BE2C (cell line): ENCODE data around the gene CKM.

Experiments
- DNase-seq: peaks from one replicate; pipeline ENCODE4 v3.0.0-alpha.2; 2020
- H3K27me3 ChIP-seq: fragments of 250-450 bp; sonication (Bioruptor Pico); 2 replicates; pipeline ENCODE4 v1.5.1; 2020; ENCODE audit warnings: mild to moderate bottlenecking
- H3K36me3 ChIP-seq: fragments of 250-450 bp; sonication (Bioruptor Pico); 2 replicates; pipeline ENCODE4 v1.5.1; 2020; ENCODE audit warnings: mild to moderate bottlenecking
- H3K4me1 ChIP-seq: fragments of 250-450 bp; sonication (Bioruptor Pico); 2 replicates; pipeline ENCODE4 v1.5.1; 2020
- H3K4me3 ChIP-seq: 2 replicates; pipeline ENCODE4 v1.5.1; 2011; ENCODE audit warnings: low read depth, low read length
- H3K9me3 ChIP-seq: fragments of 250-450 bp; sonication (Bioruptor Pico); 2 replicates; pipeline ENCODE4 v1.5.1; 2020
- TF ChIP-seq, protein P1 (sequence below): IDR thresholded peaks from 2 replicates; pipeline ENCODE4 v1.5.1; 2012; ENCODE audit warnings: mild to moderate bottlenecking, low read depth, low read length

The CKM gene

DNA sequence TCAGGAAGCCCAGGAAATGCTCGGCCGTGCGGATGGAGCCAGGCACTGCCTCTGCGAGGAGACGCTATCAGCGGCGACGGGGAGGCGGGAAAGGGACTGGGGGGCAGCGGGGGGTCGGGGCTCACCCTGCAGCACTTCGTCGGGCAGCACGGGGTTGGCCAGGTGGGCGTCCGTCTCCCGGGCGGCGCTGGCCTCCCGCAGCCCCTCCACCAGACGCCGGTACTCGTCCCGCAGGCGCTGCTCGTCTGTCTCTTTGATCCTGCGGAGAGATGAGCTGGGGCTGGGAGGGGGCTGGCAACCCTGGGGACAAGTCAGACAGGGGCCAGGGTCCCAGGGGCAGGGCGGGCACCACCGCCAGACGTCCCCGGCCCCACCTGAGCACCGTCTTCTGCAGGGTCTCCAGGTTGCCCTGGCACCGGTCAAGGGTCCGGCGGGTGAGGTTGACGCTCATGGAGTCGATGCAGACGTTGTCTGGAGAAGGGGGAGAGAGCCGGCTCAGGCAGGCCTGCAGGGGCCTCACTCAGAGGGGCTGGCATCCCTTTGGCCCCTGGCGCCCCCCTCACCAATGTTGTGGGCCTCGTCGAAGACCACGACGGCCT, 41.3 kb upstream of the CKM start:
- H3K9me3 ChIP-seq = no peaks in the 10 kb centered on the region
- no peak for DNase-seq
- no peaks in the 10 kb centered on the region for H3K27me3 ChIP-seq
- TF ChIP-seq, protein P1, sequence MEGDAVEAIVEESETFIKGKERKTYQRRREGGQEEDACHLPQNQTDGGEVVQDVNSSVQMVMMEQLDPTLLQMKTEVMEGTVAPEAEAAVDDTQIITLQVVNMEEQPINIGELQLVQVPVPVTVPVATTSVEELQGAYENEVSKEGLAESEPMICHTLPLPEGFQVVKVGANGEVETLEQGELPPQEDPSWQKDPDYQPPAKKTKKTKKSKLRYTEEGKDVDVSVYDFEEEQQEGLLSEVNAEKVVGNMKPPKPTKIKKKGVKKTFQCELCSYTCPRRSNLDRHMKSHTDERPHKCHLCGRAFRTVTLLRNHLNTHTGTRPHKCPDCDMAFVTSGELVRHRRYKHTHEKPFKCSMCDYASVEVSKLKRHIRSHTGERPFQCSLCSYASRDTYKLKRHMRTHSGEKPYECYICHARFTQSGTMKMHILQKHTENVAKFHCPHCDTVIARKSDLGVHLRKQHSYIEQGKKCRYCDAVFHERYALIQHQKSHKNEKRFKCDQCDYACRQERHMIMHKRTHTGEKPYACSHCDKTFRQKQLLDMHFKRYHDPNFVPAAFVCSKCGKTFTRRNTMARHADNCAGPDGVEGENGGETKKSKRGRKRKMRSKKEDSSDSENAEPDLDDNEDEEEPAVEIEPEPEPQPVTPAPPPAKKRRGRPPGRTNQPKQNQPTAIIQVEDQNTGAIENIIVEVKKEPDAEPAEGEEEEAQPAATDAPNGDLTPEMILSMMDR = no peak
- H3K36me3 ChIP-seq = peaks cover 10% of the 10 kb centered on the region
- H3K4me3 ChIP-seq = no peak overlapping the region
- no peaks in the 10 kb centered on the region for H3K4me1 ChIP-seq

DNA sequence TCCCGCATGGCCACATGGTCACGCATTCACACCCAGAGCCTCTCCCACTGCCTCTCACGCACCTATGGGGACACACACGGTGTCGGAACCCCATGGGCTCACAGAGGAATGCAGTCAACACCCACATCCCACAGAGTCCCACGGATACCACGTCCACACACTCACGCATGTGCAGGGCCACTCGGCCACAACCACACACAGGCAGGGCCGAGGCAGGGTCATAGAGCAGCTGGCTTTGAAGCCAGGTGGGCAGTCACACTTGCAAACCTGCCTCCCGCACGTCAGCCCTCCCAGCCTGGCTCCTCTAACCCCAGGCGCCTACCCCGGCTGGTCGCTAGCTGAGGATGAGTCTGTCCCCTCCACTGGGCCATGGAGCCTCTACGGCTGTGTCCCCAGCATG, 39.6 kb upstream of the CKM start:
- H3K4me1 ChIP-seq = no peaks in the 10 kb centered on the region
- no peak for DNase-seq
- H3K9me3 ChIP-seq = no peaks in the 10 kb centered on the region
- H3K4me3 ChIP-seq = no peak overlapping the region
- peaks cover 10% of the 10 kb centered on the region for H3K36me3 ChIP-seq
- no peaks in the 10 kb centered on the region for H3K27me3 ChIP-seq
- TF ChIP-seq, protein P1 = no peak

DNA sequence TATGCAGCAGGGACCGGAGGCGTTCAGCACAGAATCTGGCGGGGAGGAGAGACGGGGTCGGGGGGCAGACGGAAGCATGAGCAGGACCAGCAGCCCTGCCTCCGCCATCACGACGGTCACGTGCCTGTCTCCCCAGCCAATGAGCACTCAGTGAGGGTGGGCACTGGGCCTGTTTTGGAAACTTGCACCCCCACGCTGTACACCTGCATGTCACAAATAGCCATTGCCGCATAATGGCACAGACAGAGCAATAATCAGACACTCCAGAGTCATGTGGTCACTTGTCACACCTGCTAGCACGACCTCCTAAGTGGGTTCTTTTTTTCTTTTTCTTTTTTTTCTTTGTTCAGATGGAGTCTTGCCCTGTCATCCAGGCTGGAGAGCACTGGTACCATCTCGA, 38.9 kb upstream of the CKM start:
- H3K36me3 ChIP-seq = peaks cover 10% of the 10 kb centered on the region
- TF ChIP-seq, protein P1 = no peak
- DNase-seq = no peak
- H3K4me3 ChIP-seq = no peak overlapping the region
- no peaks in the 10 kb centered on the region for H3K4me1 ChIP-seq
- no peaks in the 10 kb centered on the region for H3K27me3 ChIP-seq
- no peaks in the 10 kb centered on the region; the same call in 1 of the 2 replicates for H3K9me3 ChIP-seq

DNA sequence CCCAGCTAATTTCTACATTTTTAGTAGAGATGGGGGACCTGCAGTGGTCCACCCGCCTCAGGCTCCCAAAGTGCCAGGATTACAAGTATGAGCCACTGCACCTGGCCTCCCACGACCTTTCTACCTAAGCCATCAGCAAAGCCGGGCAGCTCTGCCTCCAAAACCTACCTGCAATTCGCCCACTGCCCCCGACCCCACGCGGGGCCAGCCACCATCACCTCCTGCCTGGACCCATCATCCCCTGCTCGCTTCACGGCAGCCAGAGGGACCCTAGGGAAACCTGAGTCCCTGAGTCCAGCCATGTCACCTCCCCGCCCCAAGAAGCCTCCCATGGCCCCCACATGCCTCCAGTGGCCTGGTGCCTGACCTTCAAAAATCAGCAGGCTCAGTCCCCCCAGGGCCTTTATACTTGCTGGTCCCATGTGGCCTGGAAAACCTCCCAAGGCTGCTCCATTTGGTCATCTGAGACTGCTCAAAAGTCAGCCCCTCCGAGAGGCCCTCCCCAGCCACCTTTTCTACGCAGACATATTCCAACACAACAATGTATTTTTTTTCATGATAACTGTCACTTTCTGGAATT, 35.6 kb upstream of the CKM start:
- Histone ChIP-seq H3K9me3 (no peaks in the 10 kb centered on the region; the same call in 1 of the 2 replicates), H3K27me3 (no peaks in the 10 kb centered on the region), H3K36me3 (peaks cover 17% of the 10 kb centered on the region), H3K4me1 (no peaks in the 10 kb centered on the region), H3K4me3 (no peak overlapping the region)
- TF ChIP-seq, protein P1 = no peak
- no peak for DNase-seq

DNA sequence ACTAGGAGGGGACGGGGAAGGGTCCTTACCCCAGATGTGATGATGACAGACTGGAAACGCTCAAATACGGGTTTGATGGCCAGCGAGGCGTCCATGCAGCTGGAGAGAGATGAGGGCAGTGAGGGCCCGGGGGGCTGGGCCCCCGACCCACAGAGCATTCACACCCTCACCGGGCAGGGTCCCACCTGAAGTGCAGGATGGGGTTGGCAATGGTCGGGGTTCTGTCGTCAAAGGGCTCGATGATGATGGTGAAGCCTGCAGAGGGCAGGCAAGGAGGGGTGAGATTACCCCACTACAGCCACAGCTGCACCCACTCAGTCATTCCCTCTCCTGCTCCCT, 34.7 kb upstream of the CKM start:
- DNase-seq = no peak
- H3K9me3 ChIP-seq = no peaks in the 10 kb centered on the region; the same call in 1 of the 2 replicates
- H3K36me3 ChIP-seq = peaks cover 16% of the 10 kb centered on the region
- H3K4me3 ChIP-seq = no peak overlapping the region
- no peaks in the 10 kb centered on the region for H3K27me3 ChIP-seq
- H3K4me1 ChIP-seq = no peaks in the 10 kb centered on the region
- TF ChIP-seq, protein P1 = no peak

DNA sequence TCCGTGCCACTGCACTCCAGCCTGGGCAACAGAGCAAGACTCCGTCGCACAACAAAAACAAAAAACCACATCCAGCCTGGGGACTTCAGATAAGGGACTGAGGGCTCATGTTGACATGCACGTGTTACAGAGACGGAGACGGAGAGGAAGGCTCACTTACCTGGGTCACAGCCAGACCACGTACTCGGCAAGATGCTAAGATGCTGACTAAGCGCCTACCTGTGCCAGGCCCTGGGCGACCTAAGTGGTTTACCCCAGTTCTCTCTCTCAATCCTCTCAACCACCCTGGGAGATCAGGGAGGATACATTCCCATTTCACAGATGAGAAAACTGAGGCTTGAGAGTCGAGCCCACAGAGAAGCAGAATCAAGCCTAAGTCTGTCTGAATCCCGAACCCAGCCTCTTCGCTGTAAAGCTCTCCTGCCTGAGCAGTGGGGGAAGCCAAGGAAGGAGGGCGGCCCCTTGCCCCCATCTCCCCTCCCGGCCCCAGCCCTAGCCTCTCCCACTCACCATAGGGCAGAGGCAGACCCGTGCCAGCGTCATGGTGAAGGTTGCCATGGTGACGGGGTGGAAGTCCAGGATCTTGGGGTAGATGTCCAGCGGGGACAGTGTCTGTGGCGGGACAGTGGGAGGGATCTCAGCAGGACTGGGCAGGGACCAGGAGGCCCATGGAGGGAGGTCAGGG, 34.2 kb upstream of the CKM start:
- Histone ChIP-seq H3K4me3 (no peak overlapping the region), H3K4me1 (no peaks in the 10 kb centered on the region), H3K9me3 (no peaks in the 10 kb centered on the region; the same call in 1 of the 2 replicates), H3K27me3 (no peaks in the 10 kb centered on the region), H3K36me3 (peaks cover 11% of the 10 kb centered on the region)
- TF ChIP-seq, protein P1 = no peak
- DNase-seq = no peak
